ENCODE data around the gene PLAC1.

Gene PLAC1

GRCh38 chrX:134673123-134673522 lies 14.9 kb upstream of the PLAC1 start:
- no peak for DNase-seq (ENCODE audit: low spot score)
- in situ Hi-C loops (cut with MboI; ENCODE audit: low pct_unique_long_range_greater_than_20kb, low sequenced_read_pairs, unreplicated experiment) = no loop called here
- no peak for TF ChIP-seq CTCF (IDR thresholded peaks at IDR 0.05; ENCODE audit: extremely low read depth, insufficient read depth, missing control alignments)

- no peak for TF ChIP-seq CTCF (IDR thresholded peaks at IDR 0.05; ENCODE audit: extremely low read depth, insufficient read depth, missing control alignments)
- in situ Hi-C loops (cut with MboI; ENCODE audit: low pct_unique_long_range_greater_than_20kb, low sequenced_read_pairs, unreplicated experiment) = no loop called here
- DNase-seq (ENCODE audit: low spot score) = no peak
Observed at GRCh38 chrX:134672101-134672500, 13.8 kb upstream of the PLAC1 start.

GRCh38 chrX:134671294-134671693 lies 13.0 kb upstream of the PLAC1 start:
- in situ Hi-C loops (cut with MboI; ENCODE audit: low pct_unique_long_range_greater_than_20kb, low sequenced_read_pairs, unreplicated experiment) = no loop called here
- DNase-seq (ENCODE audit: low spot score) = no peak
- no peak for TF ChIP-seq CTCF (IDR thresholded peaks at IDR 0.05; ENCODE audit: extremely low read depth, insufficient read depth, missing control alignments)

- in situ Hi-C loops (cut with MboI; ENCODE audit: low pct_unique_long_range_greater_than_20kb, low sequenced_read_pairs, unreplicated experiment) = no loop called here
- TF ChIP-seq CTCF (IDR thresholded peaks at IDR 0.05; ENCODE audit: extremely low read depth, insufficient read depth, missing control alignments) = no peak
- DNase-seq (ENCODE audit: low spot score) = no peak
Observed at GRCh38 chrX:134670134-134670924, 12.1 kb upstream of the PLAC1 start.

- in situ Hi-C loops (cut with MboI; ENCODE audit: low pct_unique_long_range_greater_than_20kb, low sequenced_read_pairs, unreplicated experiment) = no loop called here
- TF ChIP-seq CTCF (IDR thresholded peaks at IDR 0.05; ENCODE audit: extremely low read depth, insufficient read depth, missing control alignments) = no peak
- no peak for DNase-seq (ENCODE audit: low spot score)
Observed at GRCh38 chrX:134669378-134670098, 11.3 kb upstream of the PLAC1 start.

GRCh38 chrX:134664202-134664601 lies 5.9 kb upstream of the PLAC1 start:
- DNase-seq (ENCODE audit: low spot score) = no peak
- in situ Hi-C loops (cut with MboI; ENCODE audit: low pct_unique_long_range_greater_than_20kb, low sequenced_read_pairs, unreplicated experiment) = no loop called here
- no peak for TF ChIP-seq CTCF (IDR thresholded peaks at IDR 0.05; ENCODE audit: extremely low read depth, insufficient read depth, missing control alignments)

All from GM13977 (cell line).